Stimulated activated CD4-positive, alpha-beta T cell treated with anti-CD3 and anti-CD28 coated beads, TNF-alpha, amount 100 ng/mL, for 48 hours (primary cell): ENCODE results near the gene CGB1.
"Not testable (repeated sequence)": the region's sequence is repeated elsewhere in the genome, so short reads cannot be mapped to it uniquely, and the experiment has no call there.

ENCODE experiments used
- DNase-seq, 3 donors: peaks; one replicate each; pipeline ENCODE4 v3.0.0-alpha.2; 2020; ENCODE audit warnings: low read depth in 3 of 3

CGB1 gene

DNA sequence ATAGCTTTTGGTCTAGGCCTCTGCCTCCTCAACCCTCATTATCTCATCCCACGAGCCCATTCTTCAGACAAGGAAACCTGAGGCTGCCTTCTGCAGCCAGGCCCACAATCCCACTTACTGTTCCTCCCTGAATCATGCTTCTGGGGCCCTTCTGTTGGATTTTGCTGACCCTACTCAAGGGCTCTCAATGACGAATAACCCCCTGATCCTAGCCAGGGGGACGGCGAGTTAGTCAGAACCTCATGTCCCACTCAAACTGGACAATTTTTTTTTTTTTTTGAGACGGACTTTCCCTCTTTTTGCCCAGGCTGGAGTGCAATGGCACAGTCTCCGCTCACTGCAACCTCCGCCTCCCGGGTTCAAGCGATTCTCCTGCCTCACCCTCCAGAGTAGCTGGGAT is 14.6 kb downstream of the CGB1 start:
- DNase-seq = no peak

DNA sequence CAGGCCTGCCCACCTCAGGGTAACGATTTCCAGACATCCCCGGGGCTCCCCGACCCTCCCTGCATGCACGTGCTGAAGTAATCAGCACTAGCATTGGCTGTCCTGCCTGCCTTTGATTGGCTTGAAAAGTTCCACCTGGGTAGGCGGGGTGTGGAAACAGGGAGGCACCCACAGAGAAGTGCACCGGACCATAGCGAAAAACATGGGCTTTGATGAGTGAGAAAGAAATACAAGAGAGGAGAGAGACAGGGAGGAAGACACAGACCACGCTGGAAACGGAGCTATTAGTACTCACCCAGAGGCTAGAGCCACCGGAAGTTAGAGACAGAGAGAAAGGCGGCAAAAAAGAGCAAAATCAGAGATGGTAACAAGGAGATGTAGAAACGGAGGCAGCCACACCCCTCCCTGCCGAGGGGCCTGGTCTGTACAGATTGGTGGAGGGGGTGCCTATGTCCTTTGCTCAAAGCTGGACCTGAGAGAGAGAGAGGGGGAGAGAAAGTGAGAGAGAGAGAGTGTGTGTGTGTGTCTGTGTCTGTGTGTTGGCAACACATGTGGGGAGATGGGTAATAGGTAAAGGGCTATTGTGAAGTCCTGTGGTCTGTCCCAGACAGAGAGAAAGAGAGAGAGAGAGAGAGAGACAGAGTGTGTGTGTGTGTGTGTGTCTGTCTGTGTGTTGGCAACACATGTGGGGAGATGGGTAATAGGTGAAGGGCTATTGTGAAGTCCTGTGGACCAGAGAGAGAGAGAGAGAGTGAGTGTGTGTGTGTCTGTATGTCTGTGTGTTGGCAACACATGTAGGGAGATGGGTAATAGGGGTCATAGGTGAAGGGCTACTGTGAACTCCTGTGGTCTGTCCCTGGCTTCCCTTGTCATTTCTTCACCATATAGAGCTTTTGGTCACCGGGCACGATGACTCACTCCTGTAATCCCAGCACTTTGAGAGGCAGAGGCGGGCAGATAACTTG is 15.5 kb downstream of the CGB1 start:
- no peak for DNase-seq

DNA sequence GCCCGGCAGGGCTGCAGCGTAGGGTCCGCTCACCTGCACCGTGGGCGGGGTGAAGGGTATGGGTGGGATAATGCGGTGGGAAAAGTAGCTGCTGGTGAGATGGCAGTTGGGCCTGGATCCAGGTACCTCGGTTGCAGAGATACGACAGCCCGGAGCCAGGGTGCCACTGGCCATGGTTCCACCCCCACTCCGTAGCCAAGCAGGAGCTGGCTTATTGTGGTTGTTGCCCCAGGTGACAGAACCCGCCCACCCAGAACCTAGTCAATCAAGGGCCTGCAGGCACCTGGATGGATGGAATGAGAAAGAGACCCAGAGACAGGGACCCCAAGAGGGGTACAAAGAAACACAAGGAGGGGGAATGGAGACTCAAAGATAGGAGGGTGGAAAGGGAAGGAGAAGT is 16.4 kb downstream of the CGB1 start:
- DNase-seq = no peak

DNA sequence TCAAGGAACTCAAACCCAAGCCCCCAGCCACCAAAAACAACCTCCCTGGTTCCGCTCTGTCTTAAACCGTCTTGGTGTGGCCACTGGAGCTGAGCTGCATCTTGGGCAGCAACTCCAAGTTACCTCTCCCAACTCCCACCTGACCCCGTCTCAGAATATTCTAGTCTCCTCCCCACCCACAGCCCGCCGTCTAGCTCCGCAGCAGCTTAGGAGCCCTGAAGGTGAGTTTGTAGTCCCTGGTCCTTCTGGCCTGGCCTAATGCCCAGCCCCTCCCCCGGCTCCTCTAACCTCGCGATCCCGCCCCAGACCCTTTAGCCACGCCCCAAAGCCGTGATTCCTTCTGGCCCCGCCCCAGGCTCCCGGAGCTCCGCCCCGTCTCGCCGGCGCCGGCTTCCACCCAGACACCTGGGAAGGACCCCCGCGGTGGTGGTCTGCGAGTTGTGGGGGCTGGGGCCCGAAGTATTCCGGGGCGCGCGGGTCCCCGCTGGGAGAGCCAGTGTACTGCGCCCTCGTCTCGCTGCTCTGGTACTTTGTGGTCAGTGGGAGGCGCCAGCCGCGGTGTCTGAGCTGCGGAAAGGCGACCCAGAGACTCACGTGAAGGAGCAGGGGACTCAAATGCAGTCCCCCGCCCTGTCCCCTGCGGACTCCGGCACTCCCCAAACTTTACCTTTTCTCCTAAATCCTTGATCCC is 17.3 kb downstream of the CGB1 start:
- DNase-seq = peak; percentile 32 to 73 (median 38)

- not testable (repeated sequence) for DNase-seq
These were observed 18.1 kb downstream of the CGB1 start for GRCh38 chr19:49018388-49019241.

DNA sequence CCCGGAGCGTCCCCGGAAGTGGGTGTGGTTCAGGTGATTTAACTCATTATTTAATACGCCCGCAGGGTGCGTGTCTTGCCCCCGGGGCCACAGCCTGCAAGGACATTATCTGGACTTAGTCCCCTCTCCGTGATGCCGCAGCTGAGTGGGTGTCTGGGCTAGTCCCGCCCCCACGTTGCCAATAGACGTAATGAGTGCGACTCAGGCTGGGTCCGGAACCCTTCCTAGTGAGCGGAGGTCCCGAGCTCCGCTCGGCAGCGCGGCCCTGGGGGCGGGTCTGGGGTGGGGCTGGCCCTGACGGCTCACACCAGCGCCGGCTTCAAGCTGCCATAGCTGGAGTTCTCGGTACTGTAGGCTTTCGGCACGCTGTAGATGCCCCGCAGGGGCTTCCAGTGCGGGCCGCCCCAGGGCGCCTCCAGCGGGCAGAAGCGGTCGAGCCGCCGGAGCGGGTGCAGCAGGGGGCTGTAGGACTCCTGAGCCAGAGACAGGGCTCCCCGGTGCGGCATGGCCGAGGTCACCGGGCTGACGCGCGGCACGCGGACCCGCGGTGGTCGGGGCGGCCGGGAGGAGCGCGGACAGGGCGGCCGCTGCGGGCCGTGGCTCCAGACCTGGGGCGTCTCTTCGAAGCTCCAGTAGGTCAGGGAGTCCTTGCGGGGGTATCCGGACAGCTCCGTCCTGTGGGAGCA is 18.9 kb downstream of the CGB1 start:
- peak; percentile 30 to 50 (median 38) for DNase-seq

- DNase-seq = no peak
These were observed 19.5 kb downstream of the CGB1 start, which contains the start of gene LHB for GRCh38 chr19:49017041-49017665. TSS of gene LHB (minus strand) at chr19:49017091. CDS start at chr19:49017081, 10 bp downstream.

DNA sequence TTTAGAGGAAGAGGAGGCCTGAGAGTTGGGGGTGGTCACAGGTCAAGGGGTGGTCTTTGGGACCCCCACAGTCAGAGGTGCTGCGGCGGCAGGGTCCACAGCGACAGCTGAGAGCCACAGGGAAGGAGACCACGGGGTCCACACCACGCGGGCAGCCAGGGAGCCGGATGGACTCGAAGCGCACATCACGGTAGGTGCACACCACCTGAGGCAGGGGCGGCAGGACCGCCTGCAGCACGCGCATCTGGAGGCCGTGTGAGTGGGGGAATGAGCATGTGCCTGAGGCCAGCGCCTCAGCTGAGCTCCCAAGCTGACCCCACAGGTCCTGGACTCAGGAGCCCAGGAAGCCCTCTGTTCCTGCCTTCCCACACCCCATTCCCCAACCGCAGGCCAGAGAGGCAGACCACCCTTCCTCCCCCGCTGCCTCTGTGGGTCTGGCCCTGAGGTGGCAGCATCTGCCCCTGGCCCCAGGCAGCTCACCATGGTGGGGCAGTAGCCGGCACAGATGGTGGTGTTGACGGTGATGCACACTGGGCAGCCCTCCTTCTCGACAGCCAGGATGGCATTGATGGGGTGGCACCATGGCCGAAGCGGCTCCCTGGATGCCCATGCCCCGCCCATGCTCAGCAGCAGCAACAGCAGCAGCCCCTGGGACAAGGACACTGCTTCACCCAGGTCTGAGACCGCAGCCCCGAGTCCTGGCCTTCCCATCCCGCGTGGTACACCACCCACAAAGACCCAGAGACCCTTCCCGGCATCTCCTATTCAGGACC is 20.4 kb downstream of the CGB1 start:
- DNase-seq = no peak

DNA sequence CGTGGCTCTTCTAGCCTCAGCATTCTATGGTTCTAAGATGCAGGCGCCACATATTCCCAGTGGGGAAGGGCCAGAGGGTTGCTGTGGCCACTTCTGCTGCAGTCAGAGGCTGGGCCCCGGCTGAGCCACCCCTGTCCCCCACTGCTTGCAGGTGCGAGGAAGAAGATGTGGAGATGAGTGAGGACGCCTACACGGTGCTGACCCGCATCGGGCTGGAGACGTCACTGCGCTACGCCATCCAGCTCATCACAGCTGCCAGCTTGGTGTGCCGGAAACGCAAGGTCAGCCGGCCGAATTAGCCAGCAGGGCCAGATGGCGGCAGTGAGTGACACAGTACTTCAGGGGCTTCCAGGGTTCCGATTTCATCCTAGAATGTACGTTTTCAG is 21.8 kb downstream of the CGB1 start:
- no peak for DNase-seq

- DNase-seq = no peak
These were observed 22.4 kb downstream of the CGB1 start for GRCh38 chr19:49014123-49014869.

- DNase-seq = no peak
These were observed 25.5 kb downstream of the CGB1 start for GRCh38 chr19:49011194-49011593.

- no peak for DNase-seq
These were observed 26.2 kb downstream of the CGB1 start for GRCh38 chr19:49010453-49010852.

DNA sequence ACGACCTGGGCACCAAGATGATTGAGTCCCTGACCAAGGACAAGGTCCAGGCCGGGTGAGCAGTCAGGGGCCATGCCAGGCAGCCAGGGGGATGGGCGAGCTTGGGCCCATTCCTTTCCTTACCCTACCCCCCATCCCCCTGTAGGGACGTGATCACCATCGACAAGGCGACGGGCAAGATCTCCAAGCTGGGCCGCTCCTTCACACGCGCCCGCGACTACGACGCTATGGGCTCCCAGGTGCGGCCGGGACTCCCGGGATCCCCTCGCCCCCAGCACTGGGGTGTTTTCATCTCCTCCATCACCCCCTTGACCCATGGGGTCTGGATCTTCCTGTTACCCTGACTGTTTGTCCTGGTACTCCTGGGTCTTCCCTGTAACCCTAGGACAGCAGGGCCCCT is 26.9 kb downstream of the CGB1 start:
- DNase-seq = no peak

DNA sequence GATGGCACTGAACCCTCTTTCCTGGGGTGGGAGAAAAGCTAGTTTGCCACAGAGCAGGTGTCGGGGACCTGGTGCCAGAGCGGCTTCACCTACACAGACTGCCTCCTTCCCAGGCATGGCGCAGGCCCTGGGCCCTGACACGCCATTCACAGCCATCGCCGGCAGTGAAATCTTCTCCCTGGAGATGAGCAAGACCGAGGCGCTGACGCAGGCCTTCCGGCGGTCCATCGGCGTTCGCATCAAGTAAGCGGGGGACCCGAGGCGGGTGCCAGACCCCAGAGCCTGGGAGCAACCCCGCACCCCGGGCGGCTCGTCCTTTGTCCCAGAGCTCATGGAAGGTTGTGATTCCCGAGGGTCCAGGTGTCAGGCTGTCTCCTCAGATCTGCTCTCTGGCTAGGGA is 29.8 kb downstream of the CGB1 start:
- DNase-seq = no peak

DNA sequence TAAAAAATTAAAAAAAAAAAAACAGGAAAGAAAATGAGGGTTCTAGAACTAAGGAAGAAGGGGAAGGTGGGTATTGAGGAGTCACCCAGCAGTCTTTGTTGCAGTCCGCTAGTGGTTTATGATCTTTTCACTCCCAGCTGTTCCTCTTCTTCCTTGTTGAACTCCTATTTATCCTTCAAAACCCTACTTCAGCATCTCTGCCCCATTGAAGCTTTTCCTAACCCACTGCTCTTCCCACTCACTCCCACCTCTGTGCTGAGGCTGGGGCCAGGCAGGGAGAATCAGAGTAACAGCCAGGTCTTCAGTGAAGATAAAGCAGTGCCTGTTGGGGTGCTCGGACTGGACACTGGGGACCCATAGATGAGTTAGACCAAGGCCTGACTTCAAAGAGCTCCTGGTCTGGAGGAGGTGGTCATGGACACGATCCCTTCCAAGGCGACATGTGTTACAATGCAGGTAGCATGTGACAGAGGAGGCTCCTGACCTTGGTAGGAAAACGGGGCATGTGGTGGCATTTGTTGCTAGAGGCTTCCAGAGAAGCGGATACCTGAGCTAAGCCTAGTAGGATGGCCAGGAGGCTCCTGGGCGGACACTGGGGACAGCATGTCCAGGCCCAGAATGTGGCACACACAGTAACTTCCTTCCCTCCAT is 31.6 kb downstream of the CGB1 start:
- DNase-seq = no peak

- DNase-seq = no peak
These were observed 32.6 kb downstream of the CGB1 start for GRCh38 chr19:49004133-49004532.

DNA sequence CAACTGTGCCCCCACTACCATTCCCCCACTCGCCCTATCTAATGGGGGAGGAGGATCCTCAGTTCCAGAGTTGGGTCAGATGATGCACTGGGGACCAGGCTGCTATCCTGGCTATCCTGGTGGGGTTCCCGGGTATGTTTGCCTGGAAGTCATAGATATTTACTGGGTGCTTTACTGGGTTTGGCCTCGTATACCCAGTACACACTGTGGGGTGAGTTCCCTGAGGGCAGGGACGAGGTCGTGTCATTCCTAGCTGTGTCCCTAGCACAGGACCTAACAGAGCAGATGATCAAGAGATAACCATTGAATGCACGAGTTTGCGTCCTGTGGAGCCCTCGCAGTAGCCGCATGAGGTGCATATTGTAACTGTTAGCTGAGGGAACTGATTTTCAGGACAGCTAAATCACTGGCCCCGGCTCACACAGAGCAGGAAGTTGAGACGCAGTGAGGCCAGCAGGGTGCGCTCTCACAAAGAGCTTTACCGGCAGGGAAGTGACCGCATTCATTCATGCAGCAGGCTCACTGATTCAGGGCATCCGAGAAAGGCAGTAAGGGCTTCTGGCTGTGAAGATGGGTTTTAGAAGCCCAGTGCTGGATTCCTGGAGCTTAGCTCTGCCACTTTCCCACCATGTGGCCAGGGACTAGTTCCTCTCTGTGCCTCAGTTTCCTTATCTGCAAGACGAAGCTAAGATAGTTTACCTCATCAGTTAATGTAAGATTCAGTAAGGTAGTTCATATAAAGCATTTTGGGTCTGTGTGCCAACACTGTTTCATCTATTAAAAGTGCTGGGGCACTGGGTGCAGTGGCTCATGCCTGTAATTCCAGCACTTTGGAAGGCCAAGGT is 37.0 kb downstream of the CGB1 start:
- peak; percentile 38 to 72 (median 47) for DNase-seq

DNA sequence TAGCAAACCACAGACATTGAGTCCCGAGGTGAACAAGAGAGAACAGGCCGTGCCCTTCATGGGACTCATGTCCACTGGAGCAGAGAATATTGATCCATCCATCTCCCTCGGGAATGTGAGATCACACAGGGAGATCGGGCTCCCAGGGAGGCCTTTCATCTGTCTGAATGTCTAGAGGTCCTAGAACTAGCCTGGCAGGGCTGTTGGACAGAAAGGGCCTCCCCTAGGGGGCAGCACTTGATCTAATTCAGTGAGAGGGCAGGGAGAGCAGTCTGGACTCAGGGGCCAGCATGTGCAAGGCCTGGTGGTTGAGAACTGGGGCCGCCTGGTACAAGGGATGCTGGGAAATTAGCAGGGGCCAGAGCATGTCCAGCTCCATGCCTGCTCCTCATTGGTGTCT is 38.7 kb downstream of the CGB1 start:
- peak in 1 of 3 donors; percentile 59 for DNase-seq
